K562 (cell line): Measurements from ENCODE around the gene MTMR12. TPM values are rescaled to one million over a fixed set of nuclear protein-coding genes. Genes with fewer than 3 reads are reported as not detected.

ENCODE experiments used
- ATAC-seq: fragments of 200-7000 bp; cut with Tn5 transposase; 3 replicates; pipeline ENCODE4 v1.9.1; 2020; ENCODE audit warnings: moderate library complexity
- BruUV-seq: library from RNA; stranded (reverse); fragments of 400-500 nt; replicated peaks from 2 replicates; lab custom pipeline; 2021; lab: Mats Ljungman, UMichigan
- CTCF ChIA-PET: fragments of 300-600 bp; formaldehyde crosslinking; extraction: SDS; loops from one replicate; lab custom pipeline; 2021; ENCODE audit warnings: low intra/inter-chr PET ratio; lab: Yijun Ruan, JAX
- POLR2A ChIA-PET: fragments of 300-600, 350-650 bp; sonication (Branson Sonifier 250); formaldehyde crosslinking; extraction: SDS; loops from one replicate; lab custom pipeline; 2021; ENCODE audit warnings: antibody characterized with exemption, inconsistent platforms; lab: Yijun Ruan, JAX
- DNase-seq, 4 experiments: peaks; one replicate each; pipeline versions ENCODE4 v3.0.0 to v3.0.0-alpha.2; 2011 to 2018; ENCODE audit warnings: low spot score in 3 of 4, mixed read lengths in 3 of 4; ENCODE audit errors: extremely low read depth in 1 of 4
- FAIRE-seq: peaks from 2 replicates; lab custom pipeline; 2011; peaks lifted over from hg19 to GRCh38; lab: Jason Lieb, UNC
- H2AFZ ChIP-seq: 2 replicates; pipeline ENCODE4 v1.6.0; 2011; ENCODE audit warnings: low read depth, low read length, control low read depth, inconsistent platforms
- H3K27ac ChIP-seq: fragments of 200-600 bp; 3 replicates; pipeline ENCODE4 v1.8.0; 2011; ENCODE audit warnings: low read depth, mild to moderate bottlenecking, control low read depth, inconsistent platforms, low read length, moderate library complexity, mixed read lengths; ENCODE audit errors: extremely low read depth
- H3K27me3 ChIP-seq, 2 experiments: fragments of 300-600 bp in 1 of 2; 2 replicates in 1 of 2; 3 replicates in 1 of 2; pipeline versions ENCODE4 v1.6.0 to v1.8.0; 2011; ENCODE audit warnings: inconsistent platforms in 2 of 2, low read length in 2 of 2, mild to moderate bottlenecking in 1 of 2, mixed read lengths in 1 of 2, moderate library complexity in 1 of 2; ENCODE audit not compliant: control insufficient read depth in 2 of 2, insufficient read depth in 2 of 2
- H3K36me3 ChIP-seq: fragments of 300-600 bp; 3 replicates; pipeline ENCODE4 v1.8.0; 2011; ENCODE audit warnings: mild to moderate bottlenecking, low read length, inconsistent platforms; ENCODE audit not compliant: control insufficient read depth, insufficient read depth
- H3K4me1 ChIP-seq, 2 experiments: fragments of 200-600 bp in 1 of 2; replicated peaks in 1 of 2; 2 replicates in 1 of 2; 3 replicates in 1 of 2; pipeline versions ENCODE4 v1.5.1 to v1.8.0; 2011; ENCODE audit warnings: inconsistent platforms in 2 of 2, low read length in 2 of 2, mild to moderate bottlenecking in 1 of 2, mixed read lengths in 1 of 2, moderate library complexity in 1 of 2; ENCODE audit not compliant: control insufficient read depth in 2 of 2, insufficient read depth in 2 of 2
- H3K4me2 ChIP-seq: 2 replicates; pipeline ENCODE4 v1.6.1; 2011; ENCODE audit warnings: low read length, control low read depth, inconsistent platforms, mixed read lengths; ENCODE audit not compliant: insufficient read depth
- H3K4me3 ChIP-seq: fragments of 200-600 bp; sonication (generic), shearing (Covaris generic); 2 replicates; pipeline ENCODE4 v1.5.1; 2016; ENCODE audit warnings: control low read depth, inconsistent platforms
- H3K79me2 ChIP-seq: fragments of 200-600 bp; 3 replicates; pipeline ENCODE4 v1.8.0; 2011; ENCODE audit warnings: low read length, inconsistent platforms; ENCODE audit not compliant: control insufficient read depth, insufficient read depth
- H3K9ac ChIP-seq, 2 experiments: 2 replicates each; pipeline versions ENCODE4 v1.6.0 to v1.6.1; 2011; ENCODE audit warnings: low read depth in 2 of 2, low read length in 2 of 2, control low read depth in 1 of 2, inconsistent platforms in 1 of 2, mild to moderate bottlenecking in 1 of 2, mixed read lengths in 1 of 2; ENCODE audit not compliant: insufficient read depth in 1 of 2
- H3K9me1 ChIP-seq: one replicate; pipeline ENCODE4 v1.6.0; 2011; ENCODE audit warnings: inconsistent platforms, mild to moderate bottlenecking, low read length, moderate library complexity; ENCODE audit not compliant: control insufficient read depth, insufficient read depth
- H3K9me3 ChIP-seq: replicated peaks from 2 replicates; pipeline ENCODE4 v1.5.1; 2011; ENCODE audit warnings: low read depth, low read length, inconsistent platforms; ENCODE audit not compliant: control insufficient read depth, insufficient read depth
- H4K20me1 ChIP-seq: replicated peaks from 2 replicates; pipeline ENCODE4 v1.6.1; 2011; ENCODE audit warnings: low read length, inconsistent platforms, mixed read lengths; ENCODE audit not compliant: control insufficient read depth, insufficient read depth
- EWSR1 ChIP-seq: fragments of 450-650 bp; IDR thresholded peaks from 2 replicates; pipeline ENCODE4 v1.6.1; 2018; ENCODE audit warnings: borderline replicate concordance, mild to moderate bottlenecking, low read depth, moderate library complexity; ENCODE audit not compliant: partially characterized antibody
- IRF9 ChIP-seq: fragments of 450-650 bp; IDR thresholded peaks from 2 replicates; pipeline ENCODE4 v1.6.1; 2016; ENCODE audit warnings: missing biosample characterization, missing genetic modification characterization
- JUNB ChIP-seq: fragments of 450-650 bp; formaldehyde crosslinking; conservative IDR thresholded peaks from 2 replicates; pipeline ENCODE4 v1.4.0; 2020; ENCODE audit warnings: mild to moderate bottlenecking
- MXI1 ChIP-seq: IDR thresholded peaks from 2 replicates; pipeline ENCODE4 v1.6.1; 2011; ENCODE audit warnings: low read depth, mild to moderate bottlenecking, improper control_type of control experiment, low read length
- POLR2B ChIP-seq: fragments of 450-650 bp; IDR thresholded peaks from 2 replicates; pipeline ENCODE4 v1.6.1; 2018; ENCODE audit warnings: low read depth; ENCODE audit not compliant: partially characterized antibody
- RNF219 ChIP-seq: fragments of 250-450 bp; sonication (Bioruptor Pico); IDR thresholded peaks from 2 replicates; pipeline ENCODE4 v1.5.0; 2022; ENCODE audit warnings: mild to moderate bottlenecking
- SMARCA4 ChIP-seq: fragments of 450-650 bp; IDR thresholded peaks from 2 replicates; pipeline ENCODE4 v1.6.1; 2016
- SRSF3 ChIP-seq: fragments of 200-400 bp; formaldehyde crosslinking; IDR thresholded peaks from 2 replicates; pipeline ENCODE4 v1.6.1; 2016; ENCODE audit warnings: mild to moderate bottlenecking, low read length, moderate library complexity; ENCODE audit not compliant: insufficient read depth
- TFAP4 ChIP-seq: sonication (generic); formaldehyde crosslinking; IDR thresholded peaks from 2 replicates; pipeline ENCODE4 v1.8.0; 2022; ENCODE audit warnings: missing genetic modification reagents, mild to moderate bottlenecking, moderate library complexity, borderline replicate concordance
- THAP7 ChIP-seq: fragments of 250-450 bp; sonication (Bioruptor Pico); IDR thresholded peaks from 2 replicates; pipeline ENCODE4 v1.5.0; 2021
- U2AF2 ChIP-seq: fragments of 200-400 bp; formaldehyde crosslinking; optimal IDR thresholded peaks from 2 replicates; pipeline ENCODE3; 2017; ENCODE audit warnings: low read depth, mild to moderate bottlenecking, low read length
- ZNF639 ChIP-seq, 2 experiments: fragments of 200-800 bp in 1 of 2; sonication (Bioruptor generic) in 1 of 2; sonication (generic) in 1 of 2; formaldehyde crosslinking in 1 of 2; IDR thresholded peaks in 1 of 2; conservative IDR thresholded peaks in 1 of 2; 2 replicates each; pipeline versions ENCODE4 v1.5.0 to v1.6.1; 2016 to 2020; ENCODE audit warnings: missing compliant biosample characterization in 1 of 2, missing genetic modification characterization in 1 of 2, missing genetic modification reagents in 1 of 2
- WGBS: fragments of 100-300 bp; shearing (Covaris generic); methylation state at CpG from one replicate; pipeline ENCODE4 v1.1.6; 2016; ENCODE audit warnings: low coverage, mixed read lengths; ENCODE audit not compliant: insufficient coverage; ENCODE audit errors: missing lambda C conversion rate; 5-methylcytosine and 5-hydroxymethylcytosine counted together
- in situ Hi-C: fragments of 300-500 bp; cut with MboI; formaldehyde crosslinking; loops from 4 replicates; pipeline ENCODE4 v1.15.0; 2018; ENCODE audit warnings: inconsistent platforms, mixed read lengths
- intact Hi-C: fragments of 100-400 bp; cut with micrococcal nuclease; formaldehyde crosslinking; loops from 2 replicates; pipeline ENCODE4 v1.14.2; 2022
- polyA plus RNA-seq, 8 experiments: library from polyadenylated mRNA; depleted of rRNA in 4 of 8; stranded (reverse) in 5 of 8; unstranded in 3 of 8; fragments of >200 nt; fragmentation: Nextera tagmentation in 2 of 8; fragmentation: Illumina TruSeq in 1 of 8; extraction: Ambion mirVana in 2 of 8; extraction: Trizol in 1 of 8; gene quantifications; 2 replicates each; pipeline versions ENCODE4 v1.2.1 to v1.2.3, GENCODE V29; 2011 to 2014; ENCODE audit warnings: inconsistent platforms in 1 of 8, missing spikeins in 1 of 8
- total RNA-seq, 7 experiments: library from RNA; depleted of rRNA in 6 of 7; stranded (reverse); fragments of >200 nt in 6 of 7; fragmentation: Illumina TruSeq in 2 of 7; extraction: Trizol in 2 of 7; gene quantifications; 2 replicates each; pipeline versions ENCODE4 v1.2.1 to v1.2.3, GENCODE V29; 2011 to 2021; ENCODE audit warnings: low replicate concordance in 1 of 7

The MTMR12 gene
- total and polyA plus RNA-seq, 9 of the 15 experiments (the other 6 are each of a cell fraction or from before 2014, with no cell fraction given) = 4.0 to 28.7 (median 17.1) TPM

- TF ChIP-seq ZNF639 (CRISPR knock-in tag; conservative IDR thresholded peaks at IDR 0.05 in 1 of 2, IDR thresholded peaks at IDR 0.05 in 1 of 2) = no peak
Measured at GRCh38 chr5:32298059-32298415, 14.7 kb downstream of the MTMR12 start (continued).

GRCh38 chr5:32297181-32298058 is 15.3 kb downstream of the MTMR12 start:
- Histone ChIP-seq H3K36me3 (peaks cover 34% of the 10 kb centered on the region; the same call in 2 of the 3 replicates), H3K9me1 (peaks cover 7% of the 10 kb centered on the region), H3K4me1 (peaks cover 19 to 25% of the 10 kb centered on the region in 2 experiments), H3K79me2 (peaks cover 48% of the 10 kb centered on the region), H3K4me3 (peak overlapping the region; percentile 4; the same call in 1 of the 2 replicates), H3K27ac (peak overlapping the region; percentile 78), H3K27me3 (no peaks in the 10 kb centered on the region), H3K9me3 (no peaks in the 10 kb centered on the region), H2AFZ (peak overlapping the region; percentile 11; the same call in 1 of the 2 replicates), H4K20me1 (0 out of 2 replicates have a peak, but pooled peaks cover 3% of the 10 kb centered on the region), H3K9ac (peak overlapping the region; percentile 40 to 84), H3K4me2 (peak overlapping the region; percentile 82)
- POLR2A ChIA-PET = interaction anchor here (0.7 to 1.4 kb wide), 7 partner anchors 9 to 25 kb away, joined by 3 to 10 read pairs (median 4); partner anchors contain the start of gene MTMR12
- WGBS = 3% methylated on average over 2 of the region's 2 CpGs
- no TSS peak for BruUV-seq
- DNase-seq (peak in 3 of 4 experiments; percentile 14 to 70 (median 31)), ATAC-seq (peak; percentile 72), FAIRE-seq (peak; percentile 56)
- intact Hi-C loops (no loop called here), in situ Hi-C loops (no loop called here)
- CTCF ChIA-PET = no interaction called here
- no peak for TF ChIP-seq MXI1
- no peak for TF ChIP-seq SRSF3
- TF ChIP-seq RNF219 (CRISPR knock-in tag) = no peak
- no peak for TF ChIP-seq EWSR1
- no peak for TF ChIP-seq IRF9 (tag)
- no peak for TF ChIP-seq TFAP4 (CRISPR knock-in tag)
- TF ChIP-seq THAP7 (CRISPR knock-in tag) = no peak
- no peak for TF ChIP-seq POLR2B
- peak; percentile 41 for TF ChIP-seq SMARCA4
- TF ChIP-seq JUNB (CRISPR knock-in tag) = no peak
- no peak for TF ChIP-seq U2AF2
